GM12878 (cell line): ENCODE data around the gene MYO10.

ENCODE experiments used
- NBN ChIP-seq: fragments of 450-650 bp; IDR thresholded peaks from 2 replicates; pipeline ENCODE4 v1.6.1; 2016
- NFIC ChIP-seq: IDR thresholded peaks from 2 replicates; pipeline ENCODE4 v1.6.1; 2012; ENCODE audit warnings: low read depth, mild to moderate bottlenecking, inconsistent platforms, low read length, moderate library complexity
- NR2C2 ChIP-seq: IDR thresholded peaks from 2 replicates; pipeline ENCODE4 v1.6.1; 2011; ENCODE audit warnings: borderline replicate concordance, low read depth; ENCODE audit not compliant: control insufficient read depth, insufficient read length
- POLR2A ChIP-seq: IDR thresholded peaks from 2 replicates; pipeline ENCODE4 v1.6.1; 2011; ENCODE audit warnings: low read depth, mild to moderate bottlenecking, low read length
- SUZ12 ChIP-seq: fragments of 200-600 bp; sonication (generic); IDR thresholded peaks from one replicate; pipeline ENCODE4 v1.6.1; 2018; ENCODE audit warnings: antibody characterized with exemption, mild to moderate bottlenecking; ENCODE audit not compliant: unreplicated experiment

GRCh38 chr5:16931334-16932110, 4.6 kb downstream of the MYO10 start:
- TF ChIP-seq NR2C2 (no peak), SUZ12 (no peak), NFIC (no peak), POLR2A (no peak), NBN (no peak)
